H1 (cell line): ENCODE measurements around the gene SLC35F1.

Experiments used
- CEBPB ChIP-seq: IDR thresholded peaks from 2 replicates; pipeline ENCODE4 v1.6.1; 2012; ENCODE audit warnings: low read depth, low read length
- CTCF ChIP-seq, 3 experiments: IDR thresholded peaks; 1 replicate in 2 of 3; 2 replicates in 1 of 3; pipeline versions ENCODE4 v1.5.1 to v1.6.1; 2011; ENCODE audit warnings: low read length in 3 of 3, mild to moderate bottlenecking in 3 of 3, inconsistent platforms in 2 of 3, low read depth in 1 of 3, moderate library complexity in 1 of 3; ENCODE audit not compliant: insufficient read depth in 1 of 3; ENCODE audit errors: control extremely low read depth in 1 of 3
- EP300 ChIP-seq, 2 experiments: IDR thresholded peaks; 1 replicate in 1 of 2; 2 replicates in 1 of 2; pipeline ENCODE4 v1.6.1; 2011 to 2012; ENCODE audit warnings: low read depth in 2 of 2, low read length in 2 of 2, mild to moderate bottlenecking in 2 of 2, borderline replicate concordance in 1 of 2, inconsistent platforms in 1 of 2, moderate library complexity in 1 of 2
- EZH2 ChIP-seq: fragments of 200-600 bp; sonication (generic); IDR thresholded peaks from 2 replicates; pipeline ENCODE4 v1.7.1; 2012; ENCODE audit warnings: low read depth, mild to moderate bottlenecking, moderate library complexity, low read length, inconsistent platforms; ENCODE audit not compliant: severe bottlenecking
- MAX ChIP-seq: IDR thresholded peaks from 2 replicates; pipeline ENCODE4 v1.6.1; 2012; ENCODE audit warnings: inconsistent platforms
- POLR2AphosphoS5 ChIP-seq: IDR thresholded peaks from 2 replicates; pipeline ENCODE4 v1.6.1; 2011; ENCODE audit warnings: low read depth, low read length
- TEAD4 ChIP-seq: IDR thresholded peaks from 2 replicates; pipeline ENCODE4 v1.6.1; 2012; ENCODE audit warnings: low read depth, low read length, inconsistent platforms, mixed read lengths
- YY1 ChIP-seq: IDR thresholded peaks from 2 replicates; pipeline ENCODE4 v1.6.1; 2011; ENCODE audit warnings: low read depth, mild to moderate bottlenecking, low read length
- ZNF274 ChIP-seq: IDR thresholded peaks from 2 replicates; pipeline ENCODE4 v1.7.0; 2012; ENCODE audit warnings: low read length, borderline replicate concordance; ENCODE audit errors: extremely low read depth
- TF ChIP-seq, protein P1 (sequence below): IDR thresholded peaks from 2 replicates; pipeline ENCODE4 v1.6.1; 2012; ENCODE audit warnings: low read length, inconsistent platforms

GRCh38 chr6:118285791-118286190 is 378.7 kb downstream of the SLC35F1 start:
- TF ChIP-seq, protein P1, sequence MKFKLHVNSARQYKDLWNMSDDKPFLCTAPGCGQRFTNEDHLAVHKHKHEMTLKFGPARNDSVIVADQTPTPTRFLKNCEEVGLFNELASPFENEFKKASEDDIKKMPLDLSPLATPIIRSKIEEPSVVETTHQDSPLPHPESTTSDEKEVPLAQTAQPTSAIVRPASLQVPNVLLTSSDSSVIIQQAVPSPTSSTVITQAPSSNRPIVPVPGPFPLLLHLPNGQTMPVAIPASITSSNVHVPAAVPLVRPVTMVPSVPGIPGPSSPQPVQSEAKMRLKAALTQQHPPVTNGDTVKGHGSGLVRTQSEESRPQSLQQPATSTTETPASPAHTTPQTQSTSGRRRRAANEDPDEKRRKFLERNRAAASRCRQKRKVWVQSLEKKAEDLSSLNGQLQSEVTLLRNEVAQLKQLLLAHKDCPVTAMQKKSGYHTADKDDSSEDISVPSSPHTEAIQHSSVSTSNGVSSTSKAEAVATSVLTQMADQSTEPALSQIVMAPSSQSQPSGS: no peak
- no peak for TF ChIP-seq EZH2
- TF ChIP-seq EP300 (IDR thresholded peaks at IDR 0.05; ENCODE audit: borderline replicate concordance in 1 of 2, low read depth in 2 of 2, low read length in 2 of 2): no peak
- TF ChIP-seq ZNF274: no peak
- TF ChIP-seq POLR2AphosphoS5: no peak
- no peak for TF ChIP-seq MAX
- no peak for TF ChIP-seq YY1
- TF ChIP-seq CTCF (IDR thresholded peaks at IDR 0.05; ENCODE audit: control extremely low read depth in 1 of 3, insufficient read depth in 1 of 3, low read depth in 1 of 3, low read length in 3 of 3): no peak
- TF ChIP-seq TEAD4: no peak
- TF ChIP-seq CEBPB: no peak
